Dermis lymphatic vessel endothelial cell (primary cell): Measurements from ENCODE around the gene WFDC10B. TPM values are rescaled to one million over a fixed set of nuclear protein-coding genes. Genes with fewer than 3 reads are reported as not detected.

Experiments
- total RNA-seq: library from RNA; depleted of rRNA; stranded (reverse); fragments of >200 nt; gene quantifications from 2 replicates; pipeline ENCODE4 v1.2.1, GENCODE V29; 2014

WFDC10B gene
- total RNA-seq: not detected in 2 replicates

GRCh38 chr20:45704969-45705637 lies at the start of gene WFDC10B:
TSS of gene WFDC10B (minus strand) at chr20:45705019. CDS start at chr20:45685992, 19,027 bp downstream.

GRCh38 chr20:45722047-45722446 lies 17.2 kb upstream of the WFDC10B start, which contains the start of gene SPINT4:
TSS of gene SPINT4 (plus strand) at chr20:45722347. CDS start at chr20:45722368, 21 bp downstream.

GRCh38 chr20:45701873-45702272 lies 2.9 kb downstream of the WFDC10B start, which contains the start of gene WFDC13:
TSS of gene WFDC13 (plus strand) at chr20:45702038. CDS start at chr20:45702124, 86 bp downstream.

GRCh38 chr20:45670139-45670538 lies 34.7 kb downstream of the WFDC10B start, which contains the start of gene WFDC11:
TSS of gene WFDC11 (minus strand) at chr20:45670239. CDS start at chr20:45650600, 19,639 bp downstream.

Other genes with a start within 250 kb of the WFDC10B start
- gene WFDC2, start 235.3 kb downstream of the WFDC10B start, total RNA-seq: not detected in 2 replicates
- gene SPINT3, start 189.4 kb downstream of the WFDC10B start, total RNA-seq: not detected in 2 replicates
- not detected in 2 replicates for gene WFDC6, start 165.5 kb downstream of the WFDC10B start, total RNA-seq
- not detected in 2 replicates for gene EPPIN, start 157.6 kb downstream of the WFDC10B start, total RNA-seq
- not detected in 2 replicates for gene WFDC8, start 125.7 kb downstream of the WFDC10B start, total RNA-seq
- not detected in 2 replicates for gene WFDC10A, start 75.3 kb downstream of the WFDC10B start, total RNA-seq
- not detected in 2 replicates for gene WFDC9, start 73.7 kb downstream of the WFDC10B start, total RNA-seq
- gene WFDC11, start 34.8 kb downstream of the WFDC10B start, total RNA-seq: not detected in 2 replicates
- gene WFDC13, start 3.0 kb downstream of the WFDC10B start, total RNA-seq: not detected in 2 replicates
- not detected in 2 replicates for gene SPINT4, start 17.3 kb upstream of the WFDC10B start, total RNA-seq
- gene WFDC3, start 86.9 kb upstream of the WFDC10B start, total RNA-seq: 0.11 TPM in 1 of 2 replicates, not detected in the other
- 11.9 TPM in 2 replicates for gene DNTTIP1, start 86.9 kb upstream of the WFDC10B start, total RNA-seq
- 3.3 and 4.2 TPM in 2 replicates for gene UBE2C, start 107.6 kb upstream of the WFDC10B start, total RNA-seq
- 0.17 TPM in 1 of 2 replicates, not detected in the other for gene TNNC2, start 122.3 kb upstream of the WFDC10B start, total RNA-seq
- gene SNX21, start 128.8 kb upstream of the WFDC10B start, total RNA-seq: 11.7 and 14.3 TPM in 2 replicates
- gene ACOT8, start 152.4 kb upstream of the WFDC10B start, total RNA-seq: 27.9 and 28.3 TPM in 2 replicates
- gene ZSWIM3, start 152.6 kb upstream of the WFDC10B start, total RNA-seq: 7.4 and 9.4 TPM in 2 replicates
- 3.0 and 4.4 TPM in 2 replicates for gene ZSWIM1, start 176.2 kb upstream of the WFDC10B start, total RNA-seq
- 0.65 and 1.1 TPM in 2 replicates for gene SPATA25, start 182.6 kb upstream of the WFDC10B start, total RNA-seq
- gene NEURL2, start 186.2 kb upstream of the WFDC10B start, total RNA-seq: 2.6 and 3.7 TPM in 2 replicates
- gene CTSA, start 186.3 kb upstream of the WFDC10B start, total RNA-seq: 45.5 and 47.4 TPM in 2 replicates
- gene PLTP, start 207.1 kb upstream of the WFDC10B start, total RNA-seq: 1.4 and 2.2 TPM in 2 replicates
- gene PCIF1, start 229.7 kb upstream of the WFDC10B start, total RNA-seq: 9.1 and 11.8 TPM in 2 replicates